GM23338 (cell line): Measurements from ENCODE around the gene SYNPO2.

Experiments used
- CREB1 ChIP-seq: fragments of 250-450 bp; sonication (Bioruptor Pico); IDR thresholded peaks from 2 replicates; pipeline ENCODE4 v1.5.0; 2020; ENCODE audit warnings: low read depth, mild to moderate bottlenecking, moderate library complexity
- CTCF ChIP-seq, 2 experiments: fragments of 200-600 bp in 1 of 2; sonication (generic) in 1 of 2; conservative IDR thresholded peaks; 2 replicates each; pipeline versions ENCODE4 v1.5.1 to v1.6.1; 2016 to 2017; ENCODE audit warnings: antibody characterized with exemption in 2 of 2, low read depth in 2 of 2, mild to moderate bottlenecking in 2 of 2, moderate library complexity in 1 of 2
- EZH2 ChIP-seq: fragments of 200-600 bp; sonication (generic); IDR thresholded peaks from one replicate; pipeline ENCODE4 v1.8.0; 2017; ENCODE audit warnings: antibody characterized with exemption, mild to moderate bottlenecking, low read depth; ENCODE audit not compliant: unreplicated experiment
- EZH2phosphoT487 ChIP-seq: fragments of 200-600 bp; sonication (generic); IDR thresholded peaks from one replicate; pipeline ENCODE4 v1.8.1; 2018; ENCODE audit warnings: antibody characterized with exemption; ENCODE audit not compliant: unreplicated experiment
- POLR2AphosphoS5 ChIP-seq: IDR thresholded peaks from 2 replicates; pipeline ENCODE4 v1.6.1; 2016; ENCODE audit warnings: antibody characterized with exemption, low read depth
- STAT1 ChIP-seq: IDR thresholded peaks from one replicate; pipeline ENCODE4 v1.6.1; 2016; ENCODE audit warnings: antibody characterized with exemption; ENCODE audit not compliant: unreplicated experiment
- ZNF114 ChIP-seq: fragments of 250-450 bp; sonication (Bioruptor Pico); IDR thresholded peaks from 2 replicates; pipeline ENCODE4 v1.5.0; 2020; ENCODE audit warnings: mild to moderate bottlenecking, moderate library complexity
- TF ChIP-seq, protein P1 (sequence below): IDR thresholded peaks from one replicate; pipeline ENCODE4 v1.6.1; 2018; ENCODE audit warnings: antibody characterized with exemption; ENCODE audit not compliant: unreplicated experiment

- no peak for TF ChIP-seq CTCF (conservative IDR thresholded peaks at IDR 0.05; ENCODE audit: low read depth in 2 of 2)
- no peak for TF ChIP-seq POLR2AphosphoS5
- no peak for TF ChIP-seq EZH2phosphoT487
- TF ChIP-seq, protein P1, sequence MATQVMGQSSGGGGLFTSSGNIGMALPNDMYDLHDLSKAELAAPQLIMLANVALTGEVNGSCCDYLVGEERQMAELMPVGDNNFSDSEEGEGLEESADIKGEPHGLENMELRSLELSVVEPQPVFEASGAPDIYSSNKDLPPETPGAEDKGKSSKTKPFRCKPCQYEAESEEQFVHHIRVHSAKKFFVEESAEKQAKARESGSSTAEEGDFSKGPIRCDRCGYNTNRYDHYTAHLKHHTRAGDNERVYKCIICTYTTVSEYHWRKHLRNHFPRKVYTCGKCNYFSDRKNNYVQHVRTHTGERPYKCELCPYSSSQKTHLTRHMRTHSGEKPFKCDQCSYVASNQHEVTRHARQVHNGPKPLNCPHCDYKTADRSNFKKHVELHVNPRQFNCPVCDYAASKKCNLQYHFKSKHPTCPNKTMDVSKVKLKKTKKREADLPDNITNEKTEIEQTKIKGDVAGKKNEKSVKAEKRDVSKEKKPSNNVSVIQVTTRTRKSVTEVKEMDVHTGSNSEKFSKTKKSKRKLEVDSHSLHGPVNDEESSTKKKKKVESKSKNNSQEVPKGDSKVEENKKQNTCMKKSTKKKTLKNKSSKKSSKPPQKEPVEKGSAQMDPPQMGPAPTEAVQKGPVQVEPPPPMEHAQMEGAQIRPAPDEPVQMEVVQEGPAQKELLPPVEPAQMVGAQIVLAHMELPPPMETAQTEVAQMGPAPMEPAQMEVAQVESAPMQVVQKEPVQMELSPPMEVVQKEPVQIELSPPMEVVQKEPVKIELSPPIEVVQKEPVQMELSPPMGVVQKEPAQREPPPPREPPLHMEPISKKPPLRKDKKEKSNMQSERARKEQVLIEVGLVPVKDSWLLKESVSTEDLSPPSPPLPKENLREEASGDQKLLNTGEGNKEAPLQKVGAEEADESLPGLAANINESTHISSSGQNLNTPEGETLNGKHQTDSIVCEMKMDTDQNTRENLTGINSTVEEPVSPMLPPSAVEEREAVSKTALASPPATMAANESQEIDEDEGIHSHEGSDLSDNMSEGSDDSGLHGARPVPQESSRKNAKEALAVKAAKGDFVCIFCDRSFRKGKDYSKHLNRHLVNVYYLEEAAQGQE: no peak
- no peak for TF ChIP-seq STAT1
- TF ChIP-seq EZH2: no peak
- no peak for TF ChIP-seq CREB1 (CRISPR knock-in tag)
- no peak for TF ChIP-seq ZNF114 (CRISPR knock-in tag)
These were observed 46.6 kb upstream of the SYNPO2 start for GRCh38 chr4:118842055-118842454.
